Measurements from ENCODE around the gene NKAIN2. TPM values are rescaled to one million over a fixed set of nuclear protein-coding genes. Genes with fewer than 3 reads are reported as not detected.
"Not testable (repeated sequence)": the region's sequence is repeated elsewhere in the genome, so short reads cannot be mapped to it uniquely, and the experiment has no call there.

The NKAIN2 gene
- total RNA-seq, 2 donors from 2014 or later = 0.31 to 2.3 TPM

DNA sequence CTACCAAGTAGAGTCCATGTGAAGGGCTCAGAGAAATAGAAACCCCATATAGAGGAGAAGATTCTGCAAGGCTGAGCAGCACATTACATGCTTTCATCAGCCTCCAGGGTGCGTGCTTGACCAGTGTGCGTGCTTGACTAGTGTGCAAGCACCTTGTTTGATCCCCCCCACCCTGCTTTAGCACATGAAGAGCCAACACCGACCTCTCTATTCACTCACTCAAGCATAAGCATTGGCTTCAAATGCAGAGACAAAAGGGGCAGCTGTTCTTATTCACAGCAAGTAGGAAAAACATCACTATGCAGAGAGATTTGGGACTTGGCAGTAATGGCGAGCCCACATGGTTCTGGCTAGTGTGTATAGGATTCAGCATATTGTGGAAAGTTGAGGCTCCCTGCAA, 879.8 kb downstream of the NKAIN2 start:
- H3K4me1 ChIP-seq = no peaks in the 10 kb centered on the region
- H3K36me3 ChIP-seq = no peaks in the 10 kb centered on the region
- no peak overlapping the region for H3K27ac ChIP-seq
- DNase-seq (ENCODE audit: low spot score) = no peak
- H3K27me3 ChIP-seq = no peaks in the 10 kb centered on the region
- TF ChIP-seq, protein P1, sequence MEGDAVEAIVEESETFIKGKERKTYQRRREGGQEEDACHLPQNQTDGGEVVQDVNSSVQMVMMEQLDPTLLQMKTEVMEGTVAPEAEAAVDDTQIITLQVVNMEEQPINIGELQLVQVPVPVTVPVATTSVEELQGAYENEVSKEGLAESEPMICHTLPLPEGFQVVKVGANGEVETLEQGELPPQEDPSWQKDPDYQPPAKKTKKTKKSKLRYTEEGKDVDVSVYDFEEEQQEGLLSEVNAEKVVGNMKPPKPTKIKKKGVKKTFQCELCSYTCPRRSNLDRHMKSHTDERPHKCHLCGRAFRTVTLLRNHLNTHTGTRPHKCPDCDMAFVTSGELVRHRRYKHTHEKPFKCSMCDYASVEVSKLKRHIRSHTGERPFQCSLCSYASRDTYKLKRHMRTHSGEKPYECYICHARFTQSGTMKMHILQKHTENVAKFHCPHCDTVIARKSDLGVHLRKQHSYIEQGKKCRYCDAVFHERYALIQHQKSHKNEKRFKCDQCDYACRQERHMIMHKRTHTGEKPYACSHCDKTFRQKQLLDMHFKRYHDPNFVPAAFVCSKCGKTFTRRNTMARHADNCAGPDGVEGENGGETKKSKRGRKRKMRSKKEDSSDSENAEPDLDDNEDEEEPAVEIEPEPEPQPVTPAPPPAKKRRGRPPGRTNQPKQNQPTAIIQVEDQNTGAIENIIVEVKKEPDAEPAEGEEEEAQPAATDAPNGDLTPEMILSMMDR (IDR thresholded peaks at IDR 0.05) = no peak
- no peak overlapping the region for H3K4me3 ChIP-seq
- peaks cover 0 to 13% of the 10 kb centered on the region in 2 donors for H3K9me3 ChIP-seq

DNA sequence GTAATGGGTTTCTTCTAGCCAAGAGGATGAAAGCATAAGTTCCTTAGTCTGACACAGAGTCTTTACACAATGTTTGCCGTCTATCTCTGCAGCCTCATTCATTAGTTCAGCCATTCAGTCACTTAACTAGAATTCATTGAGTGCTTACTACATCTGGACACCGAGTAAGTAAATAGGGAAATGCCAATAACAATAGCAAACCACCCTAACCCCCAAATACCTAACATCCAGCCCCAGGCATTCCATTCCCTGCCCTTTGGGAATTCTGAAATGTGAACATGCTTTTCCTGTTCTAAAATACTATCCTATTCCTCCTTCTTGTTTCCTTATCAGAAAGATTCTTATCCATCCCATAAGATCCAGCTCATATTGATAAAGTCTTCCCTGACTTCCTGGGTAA, 881.0 kb downstream of the NKAIN2 start:
- Histone ChIP-seq H3K27me3 (no peaks in the 10 kb centered on the region), H3K36me3 (no peaks in the 10 kb centered on the region), H3K4me1 (no peaks in the 10 kb centered on the region), H3K27ac (no peak overlapping the region), H3K4me3 (no peak overlapping the region), H3K9me3 (peaks cover 0 to 6% of the 10 kb centered on the region in 2 donors)
- DNase-seq (ENCODE audit: low spot score) = no peak
- TF ChIP-seq, protein P1 (IDR thresholded peaks at IDR 0.05) = no peak

DNA sequence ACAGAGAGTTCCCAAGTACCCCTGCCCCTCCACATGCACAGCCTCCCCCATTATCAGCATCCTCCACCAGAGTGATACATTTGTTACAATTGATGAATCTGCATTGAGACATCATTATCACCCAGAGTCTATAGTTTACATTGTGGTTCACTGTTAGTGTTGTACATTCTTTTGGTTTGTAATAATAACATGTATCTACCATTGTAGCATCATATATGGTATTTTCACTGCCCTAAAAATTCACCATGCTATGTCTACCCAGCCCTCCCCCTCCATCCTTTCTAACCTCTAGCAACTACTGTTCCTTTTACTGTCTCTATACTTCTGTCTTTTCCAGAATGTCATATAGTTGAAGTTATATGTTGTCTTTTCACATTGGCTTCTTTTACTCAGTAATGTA, 884.7 kb downstream of the NKAIN2 start:
- TF ChIP-seq, protein P1 (IDR thresholded peaks at IDR 0.05) = no peak

DNA sequence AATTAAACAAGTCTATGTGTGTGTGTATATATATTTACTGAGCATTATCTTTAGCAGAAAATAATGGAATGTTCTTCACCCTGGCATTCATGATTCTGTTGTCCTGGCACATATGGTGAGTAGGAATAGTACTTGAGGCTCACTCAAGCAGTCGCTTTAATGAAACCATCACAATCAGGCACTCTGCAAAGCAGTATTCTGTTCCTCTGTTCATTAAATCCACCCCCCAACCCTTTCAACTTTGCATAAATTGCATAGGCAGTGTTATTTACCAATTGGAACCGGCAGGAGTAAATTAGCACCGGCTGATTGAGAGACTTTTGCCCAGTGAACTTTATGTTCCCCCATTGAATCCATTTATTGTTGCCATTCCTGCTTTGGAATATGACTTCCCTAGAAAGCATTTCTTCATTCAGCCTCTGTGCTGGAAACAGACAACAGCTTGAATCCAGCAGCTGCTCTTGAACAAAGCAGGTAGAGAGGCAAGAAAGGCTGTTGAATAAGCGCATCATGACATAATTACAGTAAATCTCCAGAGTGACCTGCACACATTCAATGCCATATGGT, 890.6 kb downstream of the NKAIN2 start:
- Histone ChIP-seq H3K9me3 (no peaks in the 10 kb centered on the region), H3K36me3 (no peaks in the 10 kb centered on the region), H3K27ac (no peak overlapping the region), H3K4me1 (no peaks in the 10 kb centered on the region), H3K27me3 (no peaks in the 10 kb centered on the region), H3K4me3 (no peak overlapping the region)
- DNase-seq (ENCODE audit: low spot score) = no peak
- TF ChIP-seq, protein P1 (IDR thresholded peaks at IDR 0.05) = no peak

More for the DNA sequence above, 884.7 kb downstream of the NKAIN2 start:
- H3K27ac ChIP-seq = no peak overlapping the region
- no peaks in the 10 kb centered on the region for H3K4me1 ChIP-seq
- no peaks in the 10 kb centered on the region for H3K36me3 ChIP-seq
- no peak for DNase-seq (ENCODE audit: low spot score)
- no peaks in the 10 kb centered on the region for H3K27me3 ChIP-seq
- no peak overlapping the region for H3K4me3 ChIP-seq
- H3K9me3 ChIP-seq = peaks cover 0 to 6% of the 10 kb centered on the region in 2 donors

- no peaks in the 10 kb centered on the region for H3K36me3 ChIP-seq
- DNase-seq (ENCODE audit: low spot score) = no peak
- no peaks in the 10 kb centered on the region for H3K9me3 ChIP-seq
- H3K4me3 ChIP-seq = no peak overlapping the region
- no peak overlapping the region for H3K27ac ChIP-seq
- no peaks in the 10 kb centered on the region for H3K4me1 ChIP-seq
- H3K27me3 ChIP-seq = no peaks in the 10 kb centered on the region
- TF ChIP-seq, protein P1 (IDR thresholded peaks at IDR 0.05) = no peak
Measured at GRCh38 chr6:124699038-124699437, 895.4 kb downstream of the NKAIN2 start.

DNA sequence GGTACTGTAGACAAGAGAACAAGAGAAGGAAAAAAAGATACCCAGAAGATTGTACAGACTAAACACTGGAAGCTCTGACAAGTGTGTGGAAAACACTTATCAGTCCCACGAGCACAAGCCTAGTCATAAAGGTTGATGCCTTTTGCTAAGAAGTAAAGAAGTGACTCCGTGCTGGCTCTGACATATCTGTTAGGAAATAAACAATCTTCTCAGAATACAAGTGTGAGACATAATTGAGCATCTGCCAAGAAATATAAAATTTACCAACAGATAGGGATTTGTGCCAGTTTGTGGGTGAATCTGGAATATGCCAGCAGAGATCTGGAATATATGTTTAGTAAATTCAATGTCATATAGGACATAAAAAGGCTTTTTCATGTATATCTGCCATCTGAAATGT, 899.9 kb downstream of the NKAIN2 start:
- TF ChIP-seq, protein P1 (IDR thresholded peaks at IDR 0.05) = no peak
- no peaks in the 10 kb centered on the region for H3K27me3 ChIP-seq
- no peaks in the 10 kb centered on the region for H3K9me3 ChIP-seq
- DNase-seq (ENCODE audit: low spot score) = no peak
- H3K4me3 ChIP-seq = no peak overlapping the region
- H3K27ac ChIP-seq = no peak overlapping the region
- H3K36me3 ChIP-seq = no peaks in the 10 kb centered on the region
- H3K4me1 ChIP-seq = no peaks in the 10 kb centered on the region

DNA sequence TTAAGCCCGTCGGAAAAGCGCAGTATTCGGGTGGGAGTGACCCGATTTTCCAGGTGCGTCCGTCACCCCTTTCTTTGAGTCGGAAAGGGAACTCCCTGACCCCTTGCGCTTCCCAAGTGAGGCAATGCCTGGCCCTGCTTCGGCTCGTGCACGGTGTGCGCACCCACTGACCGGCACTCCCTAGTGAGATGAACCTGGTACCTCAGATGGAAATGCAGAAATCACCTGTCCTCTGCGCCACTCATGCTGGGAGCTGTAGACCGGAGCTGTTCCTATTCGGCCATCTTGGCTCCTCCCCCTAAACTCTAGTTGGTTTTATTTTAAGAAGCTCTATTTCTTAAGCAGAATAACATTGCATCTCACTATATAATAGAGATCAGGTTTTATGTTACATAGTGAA, 908.9 kb downstream of the NKAIN2 start:
- H3K4me1 ChIP-seq; H3K27me3 ChIP-seq; H3K4me3 ChIP-seq; H3K36me3 ChIP-seq; H3K27ac ChIP-seq; DNase-seq (ENCODE audit: low spot score); H3K9me3 ChIP-seq: not testable (repeated sequence)
